NOMO-1 treated with dmso at 0.1 percent for 144 hours (cell line): ENCODE measurements around the gene ANKS1B.
A peak's percentile ranks its signal among the peaks of the same experiment; 100 is the strongest.

Experiments used
- DNase-seq: peaks from one replicate; lab custom pipeline; 2025; ENCODE audit not compliant: unreplicated experiment; lab: John Stamatoyannopoulos, UW

The ANKS1B gene

DNA sequence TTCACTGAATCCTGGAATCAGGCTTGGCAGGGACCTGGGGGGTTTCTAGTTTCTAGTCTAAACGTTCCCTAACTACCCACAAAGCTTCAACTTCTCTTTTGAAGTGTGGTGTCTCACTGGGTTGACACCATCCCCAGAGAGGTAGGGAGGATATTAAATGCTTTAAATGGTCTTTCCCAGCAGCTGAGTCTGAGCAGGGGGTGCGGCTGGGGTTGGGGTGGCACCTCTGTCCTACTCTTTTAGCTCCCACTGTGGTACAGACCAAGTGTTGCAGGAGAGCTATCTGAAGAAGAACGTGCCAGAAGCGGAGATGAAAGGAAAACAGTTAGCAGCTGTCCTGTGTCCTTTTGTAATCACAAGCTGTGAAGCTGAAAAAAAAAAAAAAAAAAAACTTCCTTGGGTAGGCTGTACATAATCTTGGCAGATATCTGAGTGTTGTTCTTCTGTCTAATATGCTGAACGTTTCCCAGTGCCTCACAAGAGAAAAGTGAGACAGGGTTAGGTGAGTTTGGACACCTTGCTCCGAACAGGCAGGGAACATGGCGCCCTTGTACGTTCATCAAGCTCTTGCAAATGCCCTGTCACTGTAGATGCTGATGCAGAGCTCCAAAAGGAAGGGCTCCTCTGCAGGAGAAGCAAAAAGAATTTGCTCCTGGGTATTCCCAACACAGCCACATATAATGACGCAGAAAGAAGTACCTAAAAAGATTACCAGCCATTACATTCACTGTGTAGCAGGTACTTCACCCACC, 892.5 kb downstream of the ANKS1B start:
- no peak for DNase-seq

DNA sequence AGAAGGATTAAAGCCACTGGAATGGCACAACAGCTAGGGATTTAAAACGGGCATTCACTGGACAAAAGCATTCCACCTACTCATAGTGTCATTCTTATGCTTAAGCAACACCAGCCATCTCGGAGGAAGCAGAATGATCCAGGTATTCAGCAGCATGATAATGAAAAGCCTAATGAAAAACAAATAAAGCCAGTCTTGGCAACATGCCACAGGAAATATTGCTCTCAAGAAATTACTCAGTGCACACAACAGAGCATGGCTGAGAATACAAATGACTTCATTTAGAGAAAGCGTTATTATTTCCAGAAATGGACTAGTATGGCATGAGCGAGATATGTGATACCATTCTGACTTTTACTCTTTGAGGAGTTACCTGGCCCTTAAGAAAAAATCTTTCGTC, 897.5 kb downstream of the ANKS1B start:
- no peak for DNase-seq

DNA sequence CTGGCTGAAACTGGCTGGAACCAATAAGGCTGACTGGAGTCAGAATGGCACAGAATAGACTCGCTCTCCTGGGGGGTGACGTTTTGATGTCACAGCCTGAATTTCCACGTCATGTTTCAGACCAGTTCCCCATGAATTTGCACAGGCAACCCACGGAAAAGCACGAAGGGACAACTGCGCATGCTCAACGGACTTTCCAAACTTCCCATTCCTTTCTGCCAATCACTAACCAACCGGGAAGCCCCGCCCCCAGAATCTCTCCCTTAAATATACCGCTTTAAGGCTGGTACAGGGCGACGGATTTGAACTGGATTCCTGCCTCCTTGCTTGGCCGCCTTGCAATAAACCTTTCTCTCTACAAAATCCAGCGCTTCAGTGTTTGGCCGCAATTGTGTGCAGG, 904.9 kb downstream of the ANKS1B start:
- DNase-seq = no peak

DNA sequence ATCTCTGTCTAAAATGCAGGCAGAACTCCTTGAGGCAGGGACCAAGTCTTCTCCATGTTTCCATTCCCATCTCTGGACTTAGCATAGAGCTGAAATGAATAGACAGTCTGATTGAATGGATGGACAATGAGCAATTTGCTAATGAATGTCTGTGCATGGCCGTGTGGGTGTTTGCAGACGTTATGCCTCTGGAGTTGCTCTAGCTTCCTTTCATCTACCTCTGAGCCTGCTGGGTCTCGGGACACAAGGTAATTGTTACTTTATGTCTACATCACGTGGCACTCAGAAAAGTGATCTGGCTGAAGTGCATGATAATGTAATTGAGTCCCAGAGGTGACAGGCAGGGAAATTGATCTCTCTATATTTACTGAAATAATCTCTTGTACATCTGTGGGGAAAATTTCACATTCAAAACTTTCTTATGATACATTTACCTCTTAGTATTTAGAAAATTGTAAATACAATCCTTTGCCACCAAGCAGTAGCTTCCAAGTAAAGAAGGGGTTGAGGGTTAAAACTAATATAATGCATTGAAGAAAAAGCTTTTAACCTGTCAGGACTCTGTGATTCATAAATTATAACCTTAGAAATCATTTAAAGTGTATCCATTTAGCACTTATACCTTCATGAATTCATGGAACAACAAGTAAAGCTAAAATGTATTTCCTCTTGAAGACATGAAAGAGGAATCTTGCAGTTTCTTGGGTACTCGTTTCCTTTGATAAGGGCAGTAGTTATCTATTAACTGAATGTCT, 915.6 kb downstream of the ANKS1B start:
- DNase-seq = no peak

DNA sequence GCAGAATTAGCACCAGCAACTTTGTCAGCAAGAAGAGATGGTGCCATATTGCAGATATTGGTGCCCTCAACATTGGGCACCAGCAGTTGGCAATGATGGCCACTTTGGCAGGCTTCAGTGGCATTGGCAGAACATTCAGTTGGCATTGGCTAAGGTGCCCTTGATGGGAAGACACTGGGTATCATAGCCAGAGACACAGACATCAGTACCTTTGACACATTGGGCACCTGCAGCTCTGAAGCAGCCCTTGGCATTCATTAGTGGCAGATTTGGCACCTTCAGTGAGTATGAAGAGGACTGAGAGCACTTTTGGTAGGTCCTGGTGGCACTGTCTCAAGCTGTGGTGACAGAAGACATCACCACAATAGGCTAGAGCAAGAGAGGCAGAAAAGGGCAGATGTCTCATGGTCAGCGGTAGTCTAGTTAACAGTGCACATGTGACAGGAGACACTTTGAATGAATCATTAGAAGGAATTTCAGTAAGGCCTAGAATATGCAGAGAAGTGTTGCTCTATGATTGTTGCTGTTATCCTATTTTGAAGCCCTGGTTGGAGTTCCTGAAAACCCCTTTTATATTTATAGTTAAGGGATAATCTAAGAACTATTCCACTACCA, 917.5 kb downstream of the ANKS1B start:
- DNase-seq = no peak

DNA sequence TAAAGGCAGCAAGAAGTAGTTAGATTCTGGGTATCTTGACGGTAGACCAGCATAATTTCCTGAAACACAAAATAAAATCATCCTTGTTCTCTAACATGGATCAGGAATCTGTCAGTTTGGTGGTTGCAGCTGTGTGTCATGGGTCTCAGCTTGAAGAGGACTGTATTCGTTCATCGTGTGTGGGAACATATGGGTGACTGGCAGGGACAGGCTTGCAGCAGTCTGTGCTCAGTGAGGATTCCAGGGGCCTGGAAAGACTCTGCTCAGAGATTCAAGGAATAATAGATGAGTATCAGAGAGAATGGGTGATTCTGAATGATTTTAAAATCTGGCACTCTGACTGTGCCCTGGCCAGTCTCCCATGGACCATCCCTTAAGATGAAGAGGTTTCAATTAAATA, 918.0 kb downstream of the ANKS1B start:
- DNase-seq = no peak

DNA sequence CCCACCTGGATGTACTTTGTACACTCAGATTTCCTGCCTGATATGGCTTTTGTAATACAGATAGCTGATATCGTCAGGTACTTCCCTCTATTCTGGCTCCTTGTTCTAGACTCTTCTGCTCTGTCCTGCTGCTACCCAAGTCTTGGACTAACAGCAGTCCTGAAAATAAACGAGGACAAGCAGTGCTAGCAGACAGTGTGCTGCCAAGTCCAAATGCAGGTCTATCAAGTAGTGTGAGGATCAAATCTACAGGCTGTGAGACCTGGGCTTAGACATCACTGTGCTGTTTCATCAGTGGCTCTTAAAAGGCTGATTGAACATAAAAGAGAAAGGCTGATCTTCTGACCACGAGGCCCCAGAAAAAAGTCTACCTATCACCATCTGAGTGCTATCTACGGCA, 921.6 kb downstream of the ANKS1B start:
- no peak for DNase-seq

DNA sequence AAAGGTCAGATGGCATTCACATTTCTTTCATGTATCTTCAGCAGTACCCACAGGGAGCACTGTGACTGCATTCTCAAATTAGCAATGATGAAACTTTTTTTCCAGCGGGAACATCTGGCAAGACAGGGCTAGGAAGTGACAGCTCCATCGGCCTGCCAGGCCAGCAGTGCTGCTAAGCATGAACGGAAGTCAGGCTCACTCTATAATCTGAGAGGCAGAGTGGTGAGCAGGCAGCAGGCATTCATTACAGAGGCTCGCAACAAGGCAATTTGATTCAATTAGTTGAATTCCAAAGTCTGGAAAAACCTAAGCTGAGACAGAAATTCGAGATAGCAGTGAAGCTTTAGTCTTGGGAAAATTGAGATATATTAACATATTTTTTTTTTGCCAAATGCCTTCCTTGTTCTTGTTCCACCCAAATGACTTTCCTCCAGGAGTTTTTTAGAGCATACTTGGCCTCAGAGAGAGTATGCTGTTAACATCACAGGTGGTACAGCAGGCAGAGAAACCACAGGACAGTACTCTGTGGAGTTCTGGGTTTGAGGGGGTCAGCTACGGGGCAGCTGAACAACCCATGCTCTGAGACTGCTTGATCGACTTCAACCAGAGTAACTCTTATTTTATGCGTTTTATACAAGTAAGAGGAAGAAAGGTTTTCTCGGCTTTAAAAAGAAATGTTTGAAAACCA, 924.8 kb downstream of the ANKS1B start:
- no peak for DNase-seq

DNA sequence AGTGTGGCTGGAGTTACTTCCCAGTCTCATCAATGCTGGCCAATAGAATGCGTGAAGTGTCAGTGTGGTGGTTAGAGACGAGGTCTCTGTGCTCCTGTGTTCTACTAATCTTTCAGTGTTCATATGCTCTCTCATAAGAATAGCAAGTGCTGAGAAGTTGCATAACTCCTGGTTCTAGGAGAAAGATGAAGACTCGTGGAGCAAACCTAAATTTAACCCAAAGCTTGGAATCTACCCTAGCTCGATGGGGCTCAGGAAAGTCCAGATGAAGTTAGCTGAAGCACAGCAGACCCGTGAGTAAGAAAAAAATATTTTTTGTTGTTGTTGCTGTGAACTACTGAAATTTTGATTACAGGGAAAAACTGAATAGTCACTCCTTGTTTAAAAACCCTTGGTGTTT, 927.1 kb downstream of the ANKS1B start:
- no peak for DNase-seq

DNA sequence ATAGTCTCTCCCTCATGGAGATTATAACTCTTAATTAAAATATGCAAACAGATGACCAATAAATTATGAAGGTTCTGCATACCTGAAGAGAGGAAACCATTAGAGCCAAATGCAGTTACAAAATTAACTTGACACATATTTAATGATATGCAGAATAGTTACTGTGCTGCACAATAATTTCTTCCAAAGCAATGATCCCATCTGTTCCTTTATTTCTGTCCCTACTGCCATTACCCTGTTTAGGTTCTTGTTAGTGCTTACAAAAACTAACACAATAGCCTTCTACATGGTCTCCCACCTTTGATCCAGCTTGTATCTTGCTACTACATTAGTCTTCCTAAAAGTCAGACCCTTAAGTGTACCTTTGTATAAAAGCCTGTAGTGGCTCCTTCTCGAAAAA, 928.5 kb downstream of the ANKS1B start:
- DNase-seq = no peak

DNA sequence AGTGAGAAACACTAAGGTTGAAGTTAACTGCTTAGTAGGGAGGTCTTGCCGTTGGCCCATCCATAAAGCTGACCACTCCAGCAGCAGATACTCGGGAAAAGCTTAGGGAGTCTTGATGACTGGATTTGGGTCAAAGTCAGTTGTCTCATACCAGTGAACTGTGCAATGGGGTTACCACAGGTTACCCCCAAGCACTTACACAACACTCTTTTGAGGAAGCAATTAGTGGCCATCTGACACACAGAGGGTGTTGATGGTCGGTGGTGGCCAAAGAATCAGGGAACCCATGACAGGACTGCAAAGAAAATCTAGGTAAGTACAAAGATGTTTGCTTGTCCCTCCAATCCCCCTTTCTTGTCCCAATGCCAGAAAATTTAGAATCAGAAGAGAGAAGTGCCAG, 929.4 kb downstream of the ANKS1B start:
- peak; percentile 62 for DNase-seq

DNA sequence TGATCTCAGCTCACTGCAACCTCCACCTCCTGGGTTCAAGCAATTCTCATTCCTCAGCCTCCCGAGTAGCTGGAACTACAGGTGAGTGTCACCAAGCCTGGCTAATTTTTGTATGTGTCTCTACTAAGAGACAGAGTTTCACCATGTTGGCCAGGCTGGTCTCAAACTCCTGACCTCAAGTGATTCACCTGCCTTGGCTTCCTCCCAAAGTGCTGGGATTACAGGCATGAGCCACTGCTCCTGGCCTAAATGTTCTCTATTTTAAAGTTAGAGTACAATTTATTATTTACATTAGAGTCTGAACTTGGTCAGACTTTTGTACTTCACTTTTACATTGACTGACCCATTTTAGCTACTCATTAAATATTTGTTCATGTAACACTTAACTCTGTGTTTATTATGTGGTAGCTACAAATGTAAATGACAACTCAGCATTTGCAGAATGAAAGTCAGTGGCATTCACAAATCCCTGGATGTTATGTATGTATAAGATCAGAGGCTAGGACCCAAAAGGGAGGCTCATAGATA, 930.1 kb downstream of the ANKS1B start:
- DNase-seq = no peak

DNA sequence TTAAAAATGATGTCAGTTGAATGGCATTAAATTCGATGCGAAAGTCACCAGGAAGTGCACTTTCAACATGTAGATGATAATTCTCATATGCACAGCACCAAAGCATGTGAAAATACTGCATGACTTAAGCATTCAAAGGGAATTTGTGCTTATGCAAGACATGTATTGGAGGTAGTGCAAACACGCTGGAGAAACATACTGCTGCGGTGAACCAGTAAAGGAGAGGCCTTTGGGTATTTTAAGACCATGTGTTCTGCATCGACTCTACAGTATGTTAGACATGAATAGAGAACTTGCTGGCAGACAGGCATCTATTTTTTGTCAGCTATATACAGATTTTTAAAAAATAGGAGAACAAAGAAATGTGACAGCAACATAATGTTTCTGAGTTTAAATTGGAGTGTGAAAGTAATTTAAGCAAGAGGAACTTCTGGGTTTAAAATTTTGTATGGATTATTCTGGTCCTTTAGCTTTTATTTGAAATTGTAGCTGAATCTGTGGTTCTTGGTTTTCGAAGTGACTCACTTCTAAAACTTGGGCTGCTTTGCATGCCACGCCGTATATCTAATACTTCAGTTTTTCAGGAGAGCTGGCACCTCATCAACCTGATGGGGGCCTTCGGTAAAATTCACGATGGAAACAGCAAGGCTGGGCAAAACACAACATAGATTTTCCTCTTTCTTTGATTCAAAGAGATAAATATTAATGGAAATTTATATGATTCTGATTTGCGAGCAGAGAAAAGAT, 930.9 kb downstream of the ANKS1B start:
- DNase-seq = peak; percentile 38

DNA sequence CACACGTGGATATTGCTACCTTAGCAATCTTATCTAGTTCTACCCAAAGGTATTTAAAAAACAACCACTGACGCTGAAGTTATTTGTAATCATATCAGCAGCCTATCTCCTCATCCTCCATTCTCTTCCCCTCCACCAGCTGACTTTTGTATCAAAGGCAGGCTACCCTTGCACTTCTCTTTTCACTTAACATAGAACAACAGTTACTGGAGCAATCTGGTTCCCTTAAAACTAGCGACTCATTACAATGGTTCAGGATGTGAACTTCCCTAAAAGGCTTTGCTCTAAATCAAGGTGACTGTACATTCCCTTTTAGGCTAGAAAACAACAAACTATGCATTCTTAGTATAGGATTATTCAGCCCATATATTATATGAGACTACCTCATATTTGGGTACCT, 935.0 kb downstream of the ANKS1B start:
- peak; percentile 85 for DNase-seq

DNA sequence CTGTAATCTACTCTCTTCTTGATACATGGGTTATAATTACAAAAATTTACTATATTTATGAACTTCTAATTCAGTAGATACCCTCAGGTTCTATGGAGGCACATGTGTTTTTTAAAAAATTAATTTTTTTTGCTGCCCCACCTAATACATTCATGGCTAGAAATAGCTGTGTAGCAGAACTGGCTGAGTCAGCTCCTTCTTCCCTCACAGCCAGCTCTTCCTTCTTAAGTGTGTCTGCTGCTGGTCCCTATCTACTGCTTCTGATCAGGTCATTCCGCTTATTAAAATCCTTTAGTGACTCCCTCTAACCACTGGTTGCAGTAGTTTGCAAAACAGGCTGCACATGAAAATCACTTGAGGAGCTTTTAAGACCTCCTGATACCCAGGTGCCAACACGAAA, 939.6 kb downstream of the ANKS1B start:
- no peak for DNase-seq

DNA sequence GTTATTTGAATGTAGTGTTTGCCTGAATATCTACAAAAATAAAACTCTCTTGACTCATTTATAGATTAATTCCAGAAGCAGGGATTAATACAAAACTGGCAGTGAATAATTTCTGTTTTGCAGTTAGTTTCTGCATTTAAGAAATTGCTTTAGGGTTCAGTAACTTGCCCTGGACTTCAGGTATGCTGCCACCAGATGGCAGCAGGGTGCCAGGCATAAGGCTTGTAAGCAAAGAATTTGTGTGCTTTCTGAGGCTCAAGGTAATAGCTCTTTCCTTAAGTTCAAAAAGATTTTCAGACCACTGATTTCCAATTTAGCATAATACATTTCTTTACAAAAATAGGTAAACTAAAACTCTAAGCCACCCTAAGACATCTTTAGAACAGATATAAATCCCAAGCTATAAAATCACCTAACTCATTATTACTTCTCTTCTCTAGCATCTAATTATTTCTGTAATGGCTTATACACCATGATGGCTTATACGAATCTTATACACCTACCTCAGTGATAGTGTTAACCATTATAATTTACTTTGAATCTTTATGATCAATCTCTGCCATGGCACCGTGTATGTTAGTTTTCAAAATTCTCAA, 941.3 kb downstream of the ANKS1B start:
- peak; percentile 51 for DNase-seq

DNA sequence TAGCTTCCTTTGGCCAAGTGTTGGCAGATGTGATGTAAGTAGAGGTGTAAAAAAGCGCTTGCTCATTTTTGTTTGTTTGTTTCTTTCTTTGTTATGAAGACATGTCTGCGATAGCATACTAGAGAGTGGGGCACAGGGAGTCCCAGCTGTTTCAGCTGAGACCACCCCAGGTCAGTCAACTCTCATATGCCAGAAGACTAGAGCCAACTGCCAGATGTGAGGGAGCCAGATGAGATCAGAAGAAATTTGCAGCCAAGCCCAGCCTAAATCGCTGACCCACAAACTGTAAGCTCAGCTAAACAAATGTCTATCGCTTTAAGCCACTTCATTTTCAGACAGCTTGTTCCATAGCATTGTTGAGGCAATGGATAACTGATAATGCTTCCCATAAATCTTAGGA, 942.5 kb downstream of the ANKS1B start:
- DNase-seq = no peak

DNA sequence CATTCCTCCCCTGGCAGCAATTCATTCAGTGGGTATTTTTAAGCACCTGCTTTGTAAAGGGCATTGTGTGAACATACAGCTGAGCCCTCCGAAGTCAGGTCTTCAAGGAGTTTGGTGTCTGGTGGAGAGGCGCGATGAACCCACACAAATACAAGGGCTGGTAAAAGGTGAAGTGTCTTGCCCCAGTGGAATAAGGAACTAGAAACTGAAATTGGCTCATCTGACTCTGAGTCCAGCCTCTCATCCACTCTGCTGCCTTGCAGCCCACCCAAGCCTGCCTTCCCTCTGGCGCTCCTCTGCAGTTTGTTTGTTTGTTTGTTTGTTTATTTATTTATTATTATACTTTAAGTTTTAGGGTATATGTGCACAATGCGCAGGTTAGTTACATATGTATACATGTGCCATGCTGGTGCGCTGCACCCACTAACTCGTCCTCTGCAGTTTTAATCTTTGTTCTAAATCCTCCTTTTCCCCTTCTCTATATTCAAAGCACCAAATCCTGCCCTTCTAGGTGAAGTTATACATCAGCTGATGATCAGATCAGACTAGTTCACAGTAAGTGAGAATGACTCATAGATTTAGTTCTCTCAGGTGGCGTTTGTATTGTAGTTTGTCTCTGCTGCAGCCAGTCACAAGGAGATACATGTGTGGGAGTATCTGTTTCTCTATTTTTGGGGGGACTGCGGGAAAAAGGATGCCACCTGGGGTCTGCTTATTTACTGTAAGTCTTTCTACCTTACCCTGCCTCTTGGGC, 945.2 kb downstream of the ANKS1B start:
- peak; percentile 50 for DNase-seq

DNA sequence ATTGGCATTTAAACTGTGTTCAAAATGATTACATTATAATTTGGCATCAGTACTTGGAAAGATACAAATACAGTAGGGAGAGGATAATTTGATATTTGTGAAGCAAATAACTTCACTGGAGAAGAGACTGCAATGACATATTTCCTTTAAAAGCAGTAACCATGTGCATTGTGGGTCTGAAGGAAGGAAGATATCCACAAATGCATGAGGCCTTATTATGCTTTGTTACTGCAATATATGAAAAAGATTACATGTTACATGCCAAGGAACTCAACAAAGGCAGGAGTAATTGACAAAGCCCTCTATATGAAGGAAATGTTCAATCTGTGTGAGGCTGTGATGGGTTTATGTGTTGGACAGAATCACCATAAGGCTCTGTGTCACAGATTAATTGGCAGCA, 948.2 kb downstream of the ANKS1B start:
- DNase-seq = no peak

DNA sequence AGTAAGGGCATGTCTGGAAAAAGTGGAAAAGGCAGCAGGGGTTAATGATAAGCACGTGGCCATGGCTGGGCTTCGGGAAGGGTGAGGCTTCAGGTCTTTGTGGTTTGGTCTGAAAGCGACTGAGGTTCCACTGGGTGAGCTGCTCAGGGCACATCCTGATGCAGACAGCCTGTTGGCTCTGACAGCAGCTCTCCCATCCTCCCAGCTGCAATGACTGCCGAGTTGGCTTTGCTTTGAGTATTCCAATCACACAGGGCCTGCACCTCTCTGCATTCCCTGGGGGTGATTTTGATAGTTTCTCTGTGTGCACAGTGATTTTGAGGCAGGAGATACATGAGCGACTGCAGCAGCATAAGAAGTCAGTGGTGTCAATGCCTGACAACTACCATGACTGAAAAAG, 948.9 kb downstream of the ANKS1B start:
- DNase-seq = no peak
